OCI-LY7 (cell line): ENCODE data around the gene TNFRSF9. TPM values are rescaled to one million over a fixed set of nuclear protein-coding genes. Genes with fewer than 3 reads are reported as not detected.

ENCODE experiments used
- BruUV-seq: library from RNA; stranded (reverse); fragments of 400-500 nt; replicated peaks from 2 replicates; lab custom pipeline; 2021; lab: Mats Ljungman, UMichigan
- CTCF ChIA-PET: fragments of 300-600 bp; sonication (Branson Sonifier 250); formaldehyde crosslinking; loops from one replicate; lab custom pipeline; 2022; ENCODE audit warnings: antibody characterized with exemption; ENCODE audit not compliant: unreplicated experiment; lab: Charles Lee
- POLR2A ChIA-PET: fragments of 300-600 bp; sonication (Branson Sonifier 250); formaldehyde crosslinking; loops from one replicate; lab custom pipeline; 2022; ENCODE audit warnings: antibody characterized with exemption; lab: Charles Lee
- DNase-seq: peaks from one replicate; pipeline ENCODE4 v3.0.0-alpha.2; 2015; ENCODE audit warnings: low spot score
- H2AFZ ChIP-seq: fragments of 200-600 bp; sonication (generic), shearing (Covaris generic); 2 replicates; pipeline ENCODE4 v1.6.1; 2014; ENCODE audit warnings: mild to moderate bottlenecking, antibody characterized with exemption, low read length, moderate library complexity
- H3K27ac ChIP-seq: fragments of 200-600 bp; sonication (generic); 2 replicates; pipeline ENCODE4 v1.5.1; 2014; ENCODE audit warnings: mixed run types, low read depth, mild to moderate bottlenecking, moderate library complexity, low read length, inconsistent platforms; ENCODE audit not compliant: poor library complexity, severe bottlenecking
- H3K36me3 ChIP-seq: fragments of 200-600 bp; sonication (generic); 2 replicates; pipeline ENCODE4 v1.6.1; 2014; ENCODE audit warnings: mild to moderate bottlenecking, antibody characterized with exemption, low read length, moderate library complexity, mixed read lengths; ENCODE audit not compliant: insufficient read depth
- H3K4me1 ChIP-seq: fragments of 200-600 bp; sonication (generic); 2 replicates; pipeline ENCODE4 v1.5.1; 2014; ENCODE audit warnings: mild to moderate bottlenecking, low read length; ENCODE audit not compliant: insufficient read depth, poor library complexity, severe bottlenecking
- H3K4me2 ChIP-seq: fragments of 200-600 bp; sonication (generic); 2 replicates; pipeline ENCODE4 v1.6.1; 2014; ENCODE audit warnings: mild to moderate bottlenecking, low read length
- H3K4me3 ChIP-seq: fragments of 200-600 bp; sonication (generic); 2 replicates; pipeline ENCODE4 v1.5.1; 2014; ENCODE audit warnings: mild to moderate bottlenecking, low read depth, low read length; ENCODE audit not compliant: poor library complexity, severe bottlenecking
- H3K79me2 ChIP-seq: fragments of 200-600 bp; sonication (generic); 2 replicates; pipeline ENCODE4 v1.6.1; 2016; ENCODE audit warnings: low read depth, mild to moderate bottlenecking, low read length, moderate library complexity, mixed read lengths; ENCODE audit not compliant: insufficient read depth
- H3K9me2 ChIP-seq: fragments of 200-600 bp; sonication (generic); 2 replicates; pipeline ENCODE4 v1.6.1; 2016; ENCODE audit warnings: mild to moderate bottlenecking, low read length, mixed read lengths; ENCODE audit not compliant: insufficient read depth
- H3K9me3 ChIP-seq: fragments of 200-600 bp; sonication (generic); 2 replicates; pipeline ENCODE4 v1.6.1; 2014; ENCODE audit warnings: mild to moderate bottlenecking, mixed run types, low read length, mixed read lengths
- H4K20me1 ChIP-seq: fragments of 200-600 bp; sonication (generic); 2 replicates; pipeline ENCODE4 v1.6.1; 2014; ENCODE audit warnings: mild to moderate bottlenecking, antibody characterized with exemption, low read length, moderate library complexity, mixed read lengths; ENCODE audit not compliant: insufficient read depth
- CTCF ChIP-seq: fragments of 200-600 bp; sonication (generic); conservative IDR thresholded peaks from 2 replicates; pipeline ENCODE4 v1.5.1; 2014; ENCODE audit warnings: mild to moderate bottlenecking, antibody characterized with exemption, low read length, moderate library complexity, mixed read lengths
- EZH2phosphoT487 ChIP-seq: fragments of 200-600 bp; sonication (generic); IDR thresholded peaks from 2 replicates; pipeline ENCODE4 v1.6.1; 2018; ENCODE audit warnings: low read depth, borderline replicate concordance, mild to moderate bottlenecking, mixed run types, antibody characterized with exemption, low read length, moderate library complexity, mixed read lengths
- intact Hi-C: fragments of 100-400 bp; cut with micrococcal nuclease; formaldehyde crosslinking; loops from one replicate; pipeline ENCODE4 v1.10.0; 2022; ENCODE audit not compliant: unreplicated experiment
- total RNA-seq, 2 experiments: library from RNA; depleted of rRNA in 1 of 2; stranded (reverse); fragments of >200 nt in 1 of 2; shearing (Covaris generic) in 1 of 2; gene quantifications; 2 replicates each; pipeline ENCODE4 v1.2.3, GENCODE V29; 2014 to 2022

Gene TNFRSF9
- total RNA-seq, 2 experiments from 2014 or later = not detected

- TF ChIP-seq CTCF = no peak
- TF ChIP-seq EZH2phosphoT487 = no peak
- CTCF ChIA-PET = no interaction called here
- H3K36me3 ChIP-seq = peaks cover 68% of the 10 kb centered on the region
- no peaks in the 10 kb centered on the region for H3K9me3 ChIP-seq
- no peak for DNase-seq
- BruUV-seq = no TSS peak
- no peaks in the 10 kb centered on the region for H3K9me2 ChIP-seq
- no peak overlapping the region for H3K4me2 ChIP-seq
- no peaks in the 10 kb centered on the region; the same call in 1 of the 2 replicates for H4K20me1 ChIP-seq
- no peak overlapping the region for H3K4me3 ChIP-seq
- H3K4me1 ChIP-seq = no peaks in the 10 kb centered on the region
- POLR2A ChIA-PET = no interaction called here
- intact Hi-C loops = no loop called here
- H2AFZ ChIP-seq = no peak overlapping the region
- no peak overlapping the region for H3K27ac ChIP-seq
- no peaks in the 10 kb centered on the region for H3K79me2 ChIP-seq
Observed at GRCh38 chr1:7984811-7985210, 44.2 kb upstream of the TNFRSF9 start.

GRCh38 chr1:7983086-7983778 lies 42.6 kb upstream of the TNFRSF9 start:
- H3K27ac ChIP-seq = no peak overlapping the region
- H3K9me2 ChIP-seq = no peaks in the 10 kb centered on the region
- no peak for TF ChIP-seq CTCF
- TF ChIP-seq EZH2phosphoT487 = no peak
- H4K20me1 ChIP-seq = no peaks in the 10 kb centered on the region; the same call in 1 of the 2 replicates
- intact Hi-C loops = no loop called here
- H3K4me3 ChIP-seq = no peak overlapping the region
- ChIA-PET CTCF (no interaction called here), POLR2A (interaction anchor here (0.5 kb wide), 1 partner anchor 624 kb away, joined by 3 read pairs; no protein-coding TSS in a partner anchor)
- no peak overlapping the region for H3K4me2 ChIP-seq
- DNase-seq = no peak
- peaks cover 82% of the 10 kb centered on the region for H3K36me3 ChIP-seq
- no peaks in the 10 kb centered on the region for H3K9me3 ChIP-seq
- no peak overlapping the region for H2AFZ ChIP-seq
- H3K79me2 ChIP-seq = no peaks in the 10 kb centered on the region
- no TSS peak for BruUV-seq
- H3K4me1 ChIP-seq = no peaks in the 10 kb centered on the region

- BruUV-seq = no TSS peak
- H4K20me1 ChIP-seq = no peaks in the 10 kb centered on the region; the same call in 1 of the 2 replicates
- no peak overlapping the region for H3K4me3 ChIP-seq
- H3K27ac ChIP-seq = no peak overlapping the region
- peaks cover 89% of the 10 kb centered on the region for H3K36me3 ChIP-seq
- ChIA-PET CTCF (no interaction called here), POLR2A (no interaction called here)
- no peaks in the 10 kb centered on the region for H3K9me2 ChIP-seq
- H3K9me3 ChIP-seq = no peaks in the 10 kb centered on the region
- H3K4me2 ChIP-seq = no peak overlapping the region
- H3K79me2 ChIP-seq = no peaks in the 10 kb centered on the region
- H2AFZ ChIP-seq = no peak overlapping the region
- DNase-seq = no peak
- intact Hi-C loops = no loop called here
- TF ChIP-seq EZH2phosphoT487 (no peak), CTCF (no peak)
- H3K4me1 ChIP-seq = no peaks in the 10 kb centered on the region
Observed at GRCh38 chr1:7980984-7981383, 40.3 kb upstream of the TNFRSF9 start.
